ENCODE data around the gene RBBP5. TPM values are rescaled to one million over a fixed set of nuclear protein-coding genes. Genes with fewer than 3 reads are reported as not detected.
A peak's percentile ranks its signal among the peaks of the same experiment; 100 is the strongest.

Gene RBBP5
- total and polyA plus RNA-seq, 7 donors = 6.8 to 28.9 (median 12.3) TPM

DNA sequence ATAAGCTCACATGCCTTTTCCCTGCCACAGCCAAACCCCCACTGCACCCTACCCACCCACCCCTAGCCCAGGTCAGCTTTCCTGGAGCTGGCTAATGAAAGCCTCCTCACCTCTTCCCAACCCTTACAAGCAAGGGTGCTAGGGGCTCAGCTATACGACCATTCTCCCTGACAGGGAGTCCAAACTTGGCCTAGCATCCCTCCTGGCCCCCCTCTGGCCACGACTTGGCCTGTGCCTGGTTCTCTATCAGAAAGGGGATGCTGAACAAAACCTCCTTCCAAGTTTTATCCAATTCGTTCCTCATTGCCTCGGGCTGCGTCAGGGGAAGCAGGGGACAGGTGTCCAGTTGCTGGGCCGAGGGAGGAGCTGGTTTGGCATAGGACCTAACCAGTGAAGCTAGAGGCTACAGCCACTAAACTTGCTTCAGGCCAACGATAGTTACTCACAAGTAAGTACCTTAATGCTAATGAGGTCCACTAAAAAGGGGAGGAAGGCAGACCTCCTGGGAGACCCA lies 46.1 kb downstream of the RBBP5 start:
- intact Hi-C loops (cut with DNase I) = loop anchor here in 1 of 2 donors (10.0 kb wide), 1 partner anchor 271 kb away; no protein-coding TSS in a partner anchor
- 31 to 50% (median 36%) methylated on average over 7 of the region's 7 CpGs for WGBS, 3 donors

GRCh38 chr1:205074513-205074912 lies 47.3 kb downstream of the RBBP5 start:
- TF ChIP-seq CTCF (IDR thresholded peaks at IDR 0.05) = no peak
- H3K36me3 ChIP-seq (ENCODE audit: insufficient read depth in 1 of 2, low read depth in 1 of 2) = no peaks in the 10 kb centered on the region
- ATAC-seq (no peak), DNase-seq (no peak)
- no peak overlapping the region for H3K4me3 ChIP-seq
- H3K27me3 ChIP-seq (ENCODE audit: insufficient read depth in 3 of 3, low read length in 2 of 3) = no peaks in the 10 kb centered on the region
- peaks cover 13% of the 10 kb centered on the region for H3K4me1 ChIP-seq
- H3K9me3 ChIP-seq = no peaks in the 10 kb centered on the region
- no peak overlapping the region for H3K27ac ChIP-seq
- intact Hi-C loops (cut with DNase I) = loop anchor here in 1 of 2 donors (10.0 kb wide), 1 partner anchor 270 kb away; no protein-coding TSS in a partner anchor
- 91 to 92% (median 92%) methylated on average over 7 of the region's 7 CpGs for WGBS, 3 donors

More for the DNA sequence above, 46.1 kb downstream of the RBBP5 start:
- TF ChIP-seq CTCF (IDR thresholded peaks at IDR 0.05) = no peak
- Histone ChIP-seq H3K9me3 (no peaks in the 10 kb centered on the region), H3K36me3 (ENCODE audit: insufficient read depth in 1 of 2, low read depth in 1 of 2) (no peaks in the 10 kb centered on the region), H3K4me1 (peaks cover 13% of the 10 kb centered on the region), H3K4me3 (no peak overlapping the region), H3K27me3 (ENCODE audit: insufficient read depth in 3 of 3, low read length in 2 of 3) (no peaks in the 10 kb centered on the region), H3K27ac (no peak overlapping the region)
- DNase-seq (no peak), ATAC-seq (no peak)

GRCh38 chr1:205074084-205074483 lies 47.7 kb downstream of the RBBP5 start:
- ATAC-seq (no peak), DNase-seq (no peak)
- no peak overlapping the region for H3K27ac ChIP-seq
- intact Hi-C loops (cut with DNase I) = loop anchor here in 1 of 2 donors (10.0 kb wide), 1 partner anchor 269 kb away; no protein-coding TSS in a partner anchor
- peaks cover 13% of the 10 kb centered on the region for H3K4me1 ChIP-seq
- 89 to 93% (median 89%) methylated on average over 11 of the region's 11 CpGs for WGBS, 3 donors
- H3K27me3 ChIP-seq (ENCODE audit: insufficient read depth in 3 of 3, low read length in 2 of 3) = no peaks in the 10 kb centered on the region
- H3K36me3 ChIP-seq (ENCODE audit: insufficient read depth in 1 of 2, low read depth in 1 of 2) = no peaks in the 10 kb centered on the region
- no peaks in the 10 kb centered on the region for H3K9me3 ChIP-seq
- H3K4me3 ChIP-seq = no peak overlapping the region
- no peak for TF ChIP-seq CTCF (IDR thresholded peaks at IDR 0.05)

- intact Hi-C loops (cut with DNase I) = loop anchor here in 1 of 2 donors (10.0 kb wide), 1 partner anchor 269 kb away; no protein-coding TSS in a partner anchor
- H3K27me3 ChIP-seq (ENCODE audit: insufficient read depth in 3 of 3, low read length in 2 of 3) = no peaks in the 10 kb centered on the region
- H3K4me3 ChIP-seq = no peak overlapping the region
- H3K27ac ChIP-seq = no peak overlapping the region
- TF ChIP-seq CTCF (IDR thresholded peaks at IDR 0.05) = no peak
- DNase-seq (no peak), ATAC-seq (peak in 1 of 4 donors; percentile 37)
- H3K36me3 ChIP-seq (ENCODE audit: insufficient read depth in 1 of 2, low read depth in 1 of 2) = no peaks in the 10 kb centered on the region
- no peaks in the 10 kb centered on the region for H3K9me3 ChIP-seq
- WGBS, 3 donors = 63 to 80% (median 73%) methylated on average over 10 to 12 of the region's 12 CpGs
- peaks cover 13% of the 10 kb centered on the region for H3K4me1 ChIP-seq
Observed at GRCh38 chr1:205073511-205073910, 48.3 kb downstream of the RBBP5 start.

DNA sequence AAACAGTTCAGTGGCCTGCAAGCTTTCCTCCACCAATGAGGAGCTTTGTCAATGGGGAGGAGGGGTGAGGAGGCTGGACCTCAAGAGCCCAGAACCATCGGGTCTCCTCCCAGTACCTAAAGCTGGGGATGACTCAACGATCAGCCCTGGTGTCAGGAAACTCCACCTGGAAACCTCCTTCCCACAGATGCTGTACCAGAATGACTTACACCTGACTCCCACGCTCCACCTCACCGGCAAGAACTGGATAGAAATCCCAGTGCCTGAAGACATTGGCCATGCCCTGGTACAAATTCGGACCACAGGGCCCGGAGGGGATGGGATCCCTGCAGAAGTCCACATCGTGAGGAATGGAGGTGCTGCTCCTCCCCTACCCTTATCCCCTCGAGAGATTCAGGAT lies 48.9 kb downstream of the RBBP5 start:
- Histone ChIP-seq H3K36me3 (ENCODE audit: insufficient read depth in 1 of 2, low read depth in 1 of 2) (no peaks in the 10 kb centered on the region), H3K4me1 (peaks cover 9% of the 10 kb centered on the region), H3K27me3 (ENCODE audit: insufficient read depth in 3 of 3, low read length in 2 of 3) (no peaks in the 10 kb centered on the region), H3K4me3 (no peak overlapping the region), H3K27ac (no peak overlapping the region), H3K9me3 (no peaks in the 10 kb centered on the region)
- ATAC-seq (no peak), DNase-seq (no peak)
- WGBS, 3 donors = 88 to 92% (median 88%) methylated on average over 8 of the region's 8 CpGs
- TF ChIP-seq CTCF (IDR thresholded peaks at IDR 0.05) = no peak
- intact Hi-C loops (cut with DNase I) = loop anchor here in 1 of 2 donors (10.0 kb wide), 1 partner anchor 268 kb away; no protein-coding TSS in a partner anchor

Measured in psoas muscle (tissue), 8 donors.